HG02943 (cell line): ENCODE measurements around the gene PPWD1.
"Not testable (repeated sequence)": the region's sequence is repeated elsewhere in the genome, so short reads cannot be mapped to it uniquely, and the experiment has no call there.

Source experiments
- ATAC-seq: cut with Tn5 transposase; IDR thresholded peaks from one replicate; pipeline ENCODE4 v1.9.1; 2021; ENCODE audit warnings: mild to moderate bottlenecking, low read depth, moderate library complexity; ENCODE audit not compliant: unreplicated experiment

Gene PPWD1

GRCh38 chr5:65621961-65622360 lies 58.9 kb downstream of the PPWD1 start:
- not testable (repeated sequence) for ATAC-seq

- no peak for ATAC-seq
These were observed 60.4 kb downstream of the PPWD1 start for GRCh38 chr5:65623482-65623881.

- peak; percentile 95 for ATAC-seq
These were observed 61.0 kb downstream of the PPWD1 start, which contains the start of gene TRIM23 for GRCh38 chr5:65624025-65624570. TSS of gene TRIM23 (minus strand) at chr5:65624333. CDS start at chr5:65624274, 59 bp downstream.

GRCh38 chr5:65624571-65625555 lies 61.8 kb downstream of the PPWD1 start, which contains the start of the genes SHLD3 and TRAPPC13:
TSS of gene SHLD3 (plus strand) at chr5:65625027. CDS start at chr5:65629588, 4,561 bp downstream.
TSS of gene TRAPPC13 (plus strand) at chr5:65625027. CDS start at chr5:65625061, 34 bp downstream.
- ATAC-seq = peak; percentile 82

GRCh38 chr5:65625743-65626142 lies 62.6 kb downstream of the PPWD1 start:
- ATAC-seq = no peak

- ATAC-seq = no peak
These were observed 67.9 kb downstream of the PPWD1 start for GRCh38 chr5:65630981-65631380.
